Neural cell (in vitro differentiated cells): ENCODE data around the gene PKP3. TPM values are rescaled to one million over a fixed set of nuclear protein-coding genes. Genes with fewer than 3 reads are reported as not detected.

Experiments
- H2AFZ ChIP-seq: fragments of 200-600, 300-800 bp; sonication (generic), shearing (Covaris generic); 2 replicates; pipeline ENCODE4 v1.6.0; 2014; ENCODE audit warnings: low read depth, mild to moderate bottlenecking, antibody characterized with exemption, low read length, moderate library complexity
- H3F3A ChIP-seq: fragments of 200-600 bp; shearing (Covaris generic); 2 replicates; pipeline ENCODE4 v1.6.1; 2016; ENCODE audit warnings: mild to moderate bottlenecking, moderate library complexity, mixed read lengths, antibody characterized with exemption, low read length; ENCODE audit not compliant: insufficient read depth, poor library complexity, severe bottlenecking
- H3K27ac ChIP-seq: fragments of 200-600, 300-800 bp; sonication (generic), shearing (Covaris generic); 2 replicates; pipeline ENCODE4 v1.5.1; 2014; ENCODE audit warnings: mild to moderate bottlenecking, low read length, moderate library complexity
- H3K27me3 ChIP-seq: fragments of 300-800, 200-600 bp; sonication (generic), shearing (Covaris generic); 2 replicates; pipeline ENCODE4 v1.6.0; 2014; ENCODE audit warnings: mild to moderate bottlenecking, low read depth, low read length, moderate library complexity; ENCODE audit not compliant: insufficient read depth
- H3K36me3 ChIP-seq: fragments of 300-800, 200-600 bp; sonication (generic), shearing (Covaris generic); 2 replicates; pipeline ENCODE4 v1.5.1; 2014; ENCODE audit warnings: mild to moderate bottlenecking, antibody characterized with exemption, low read length, moderate library complexity; ENCODE audit not compliant: insufficient read depth
- H3K4me2 ChIP-seq: fragments of 300-800, 200-600 bp; sonication (generic), shearing (Covaris generic); 2 replicates; pipeline ENCODE4 v1.6.0; 2014; ENCODE audit warnings: mild to moderate bottlenecking, low read length
- H3K4me3 ChIP-seq: fragments of 300-800, 200-600 bp; sonication (generic), shearing (Covaris generic); 2 replicates; pipeline ENCODE4 v1.5.1; 2014; ENCODE audit warnings: mild to moderate bottlenecking, low read length, moderate library complexity
- H3K79me2 ChIP-seq: fragments of 200-600 bp; shearing (Covaris generic); replicated peaks from 2 replicates; pipeline ENCODE4 v1.6.0; 2014; ENCODE audit warnings: mild to moderate bottlenecking, low read length, moderate library complexity; ENCODE audit not compliant: insufficient read depth
- H3K9ac ChIP-seq: fragments of 300-800, 200-600 bp; sonication (generic), shearing (Covaris generic); 2 replicates; pipeline ENCODE4 v1.6.1; 2016; ENCODE audit warnings: mild to moderate bottlenecking, low read length, mixed read lengths
- H3K9me2 ChIP-seq: fragments of 200-600 bp; shearing (Covaris generic); 2 replicates; pipeline ENCODE4 v1.6.1; 2016; ENCODE audit warnings: mild to moderate bottlenecking, low read length, mixed read lengths; ENCODE audit not compliant: insufficient read depth
- H3K9me3 ChIP-seq: fragments of 200-600, 300-800 bp; sonication (generic), shearing (Covaris generic); 2 replicates; pipeline ENCODE4 v1.6.1; 2016; ENCODE audit warnings: mild to moderate bottlenecking, mixed run types, low read length, moderate library complexity, mixed read lengths
- H4K20me1 ChIP-seq: fragments of 200-600 bp; shearing (Covaris generic); 2 replicates; pipeline ENCODE4 v1.6.1; 2016; ENCODE audit warnings: mild to moderate bottlenecking, mixed run types; ENCODE audit not compliant: insufficient read depth
- EP300 ChIP-seq: fragments of 450-650 bp; conservative IDR thresholded peaks from 2 replicates; pipeline ENCODE4 v1.6.1; 2014; ENCODE audit warnings: antibody characterized with exemption, mild to moderate bottlenecking, moderate library complexity; ENCODE audit not compliant: poor library complexity, severe bottlenecking
- EZH2 ChIP-seq: fragments of 200-600, 300-800 bp; shearing (Covaris generic), sonication (generic); IDR thresholded peaks from 2 replicates; pipeline ENCODE4 v1.6.1; 2014; ENCODE audit warnings: antibody characterized with exemption, low read length, borderline replicate concordance, mild to moderate bottlenecking; ENCODE audit not compliant: insufficient read depth, poor library complexity, severe bottlenecking
- MXI1 ChIP-seq: fragments of 450-650 bp; conservative IDR thresholded peaks from 2 replicates; pipeline ENCODE4 v1.6.1; 2014; ENCODE audit warnings: antibody characterized with exemption, mild to moderate bottlenecking; ENCODE audit not compliant: poor library complexity, severe bottlenecking
- POLR2AphosphoS5 ChIP-seq: IDR thresholded peaks from 2 replicates; pipeline ENCODE4 v1.6.1; 2012
- RAD21 ChIP-seq: fragments of 450-650 bp; conservative IDR thresholded peaks from 2 replicates; pipeline ENCODE4 v1.6.1; 2014; ENCODE audit warnings: antibody characterized with exemption, mild to moderate bottlenecking, moderate library complexity
- SMC3 ChIP-seq: fragments of 450-650 bp; conservative IDR thresholded peaks from 2 replicates; pipeline ENCODE4 v1.6.1; 2014; ENCODE audit warnings: antibody characterized with exemption, mild to moderate bottlenecking, moderate library complexity; ENCODE audit not compliant: poor library complexity
- TAF1 ChIP-seq: IDR thresholded peaks from 2 replicates; pipeline ENCODE4 v1.6.1; 2012; ENCODE audit warnings: low read depth
- polyA plus RNA-seq: library from polyadenylated mRNA; depleted of rRNA; stranded (reverse); fragments of >200 nt; gene quantifications from 2 replicates; pipeline ENCODE4 v1.2.3, GENCODE V29; 2014
- TF ChIP-seq, protein P1 (sequence below): fragments of 450-650 bp; IDR thresholded peaks from 2 replicates; pipeline ENCODE4 v1.5.1; 2014; ENCODE audit warnings: antibody characterized with exemption, mild to moderate bottlenecking, moderate library complexity; ENCODE audit not compliant: poor library complexity, severe bottlenecking
- TF ChIP-seq, protein P2 (sequence below): IDR thresholded peaks from 2 replicates; pipeline ENCODE4 v1.6.1; 2012; ENCODE audit warnings: borderline replicate concordance

PKP3 gene
- polyA plus RNA-seq, 1 donor from 2014 or later: not detected

DNA sequence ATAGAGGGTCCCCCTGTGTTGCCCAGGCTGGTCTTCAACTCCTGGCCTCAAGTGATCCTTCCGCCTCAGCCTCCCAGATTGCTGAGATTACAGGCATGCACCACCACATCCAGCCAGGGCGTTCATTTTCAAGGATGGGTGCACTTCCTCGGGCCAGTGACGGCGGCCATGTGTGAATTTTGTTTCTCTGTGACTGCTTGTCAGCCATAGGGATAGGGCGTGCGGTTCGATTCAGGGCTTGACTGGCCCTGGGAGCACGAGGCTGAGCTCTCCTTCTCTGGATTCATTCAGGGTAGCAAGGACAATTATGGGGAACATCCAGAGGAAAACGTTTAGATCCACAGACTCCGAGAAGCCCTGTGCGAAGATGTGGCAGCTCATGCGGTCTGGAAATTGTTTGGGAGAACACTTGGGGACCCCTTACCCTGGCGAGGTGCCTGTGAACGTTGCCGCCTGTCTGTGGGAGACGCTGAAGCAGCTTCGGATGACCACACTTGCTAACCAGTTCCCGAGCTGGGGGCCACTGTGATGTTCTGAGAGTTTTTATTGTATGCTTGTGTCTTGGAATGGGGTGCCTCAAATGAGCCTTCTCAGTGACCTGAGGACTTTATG is 59.0 kb downstream of the PKP3 start:
- TF ChIP-seq MXI1: no peak
- no peak for TF ChIP-seq EP300
- TF ChIP-seq RAD21: no peak
- TF ChIP-seq, protein P1, sequence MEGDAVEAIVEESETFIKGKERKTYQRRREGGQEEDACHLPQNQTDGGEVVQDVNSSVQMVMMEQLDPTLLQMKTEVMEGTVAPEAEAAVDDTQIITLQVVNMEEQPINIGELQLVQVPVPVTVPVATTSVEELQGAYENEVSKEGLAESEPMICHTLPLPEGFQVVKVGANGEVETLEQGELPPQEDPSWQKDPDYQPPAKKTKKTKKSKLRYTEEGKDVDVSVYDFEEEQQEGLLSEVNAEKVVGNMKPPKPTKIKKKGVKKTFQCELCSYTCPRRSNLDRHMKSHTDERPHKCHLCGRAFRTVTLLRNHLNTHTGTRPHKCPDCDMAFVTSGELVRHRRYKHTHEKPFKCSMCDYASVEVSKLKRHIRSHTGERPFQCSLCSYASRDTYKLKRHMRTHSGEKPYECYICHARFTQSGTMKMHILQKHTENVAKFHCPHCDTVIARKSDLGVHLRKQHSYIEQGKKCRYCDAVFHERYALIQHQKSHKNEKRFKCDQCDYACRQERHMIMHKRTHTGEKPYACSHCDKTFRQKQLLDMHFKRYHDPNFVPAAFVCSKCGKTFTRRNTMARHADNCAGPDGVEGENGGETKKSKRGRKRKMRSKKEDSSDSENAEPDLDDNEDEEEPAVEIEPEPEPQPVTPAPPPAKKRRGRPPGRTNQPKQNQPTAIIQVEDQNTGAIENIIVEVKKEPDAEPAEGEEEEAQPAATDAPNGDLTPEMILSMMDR: no peak
- TF ChIP-seq, protein P2, sequence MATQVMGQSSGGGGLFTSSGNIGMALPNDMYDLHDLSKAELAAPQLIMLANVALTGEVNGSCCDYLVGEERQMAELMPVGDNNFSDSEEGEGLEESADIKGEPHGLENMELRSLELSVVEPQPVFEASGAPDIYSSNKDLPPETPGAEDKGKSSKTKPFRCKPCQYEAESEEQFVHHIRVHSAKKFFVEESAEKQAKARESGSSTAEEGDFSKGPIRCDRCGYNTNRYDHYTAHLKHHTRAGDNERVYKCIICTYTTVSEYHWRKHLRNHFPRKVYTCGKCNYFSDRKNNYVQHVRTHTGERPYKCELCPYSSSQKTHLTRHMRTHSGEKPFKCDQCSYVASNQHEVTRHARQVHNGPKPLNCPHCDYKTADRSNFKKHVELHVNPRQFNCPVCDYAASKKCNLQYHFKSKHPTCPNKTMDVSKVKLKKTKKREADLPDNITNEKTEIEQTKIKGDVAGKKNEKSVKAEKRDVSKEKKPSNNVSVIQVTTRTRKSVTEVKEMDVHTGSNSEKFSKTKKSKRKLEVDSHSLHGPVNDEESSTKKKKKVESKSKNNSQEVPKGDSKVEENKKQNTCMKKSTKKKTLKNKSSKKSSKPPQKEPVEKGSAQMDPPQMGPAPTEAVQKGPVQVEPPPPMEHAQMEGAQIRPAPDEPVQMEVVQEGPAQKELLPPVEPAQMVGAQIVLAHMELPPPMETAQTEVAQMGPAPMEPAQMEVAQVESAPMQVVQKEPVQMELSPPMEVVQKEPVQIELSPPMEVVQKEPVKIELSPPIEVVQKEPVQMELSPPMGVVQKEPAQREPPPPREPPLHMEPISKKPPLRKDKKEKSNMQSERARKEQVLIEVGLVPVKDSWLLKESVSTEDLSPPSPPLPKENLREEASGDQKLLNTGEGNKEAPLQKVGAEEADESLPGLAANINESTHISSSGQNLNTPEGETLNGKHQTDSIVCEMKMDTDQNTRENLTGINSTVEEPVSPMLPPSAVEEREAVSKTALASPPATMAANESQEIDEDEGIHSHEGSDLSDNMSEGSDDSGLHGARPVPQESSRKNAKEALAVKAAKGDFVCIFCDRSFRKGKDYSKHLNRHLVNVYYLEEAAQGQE: no peak
- no peak for TF ChIP-seq POLR2AphosphoS5
- no peak for TF ChIP-seq SMC3
- no peak for TF ChIP-seq EZH2
- no peak for TF ChIP-seq TAF1
- no peaks in the 10 kb centered on the region for H3F3A ChIP-seq
- peaks cover 7% of the 10 kb centered on the region for H3K79me2 ChIP-seq
- no peaks in the 10 kb centered on the region for H3K9me2 ChIP-seq
- H3K36me3 ChIP-seq: no peaks in the 10 kb centered on the region
- H3K9ac ChIP-seq: no peak overlapping the region
- no peaks in the 10 kb centered on the region for H3K27me3 ChIP-seq
- H3K4me3 ChIP-seq: no peak overlapping the region
- no peak overlapping the region for H3K4me2 ChIP-seq
- H3K27ac ChIP-seq: no peak overlapping the region
- no peak overlapping the region for H2AFZ ChIP-seq
- peaks cover 2% of the 10 kb centered on the region for H4K20me1 ChIP-seq
- no peaks in the 10 kb centered on the region for H3K9me3 ChIP-seq

DNA sequence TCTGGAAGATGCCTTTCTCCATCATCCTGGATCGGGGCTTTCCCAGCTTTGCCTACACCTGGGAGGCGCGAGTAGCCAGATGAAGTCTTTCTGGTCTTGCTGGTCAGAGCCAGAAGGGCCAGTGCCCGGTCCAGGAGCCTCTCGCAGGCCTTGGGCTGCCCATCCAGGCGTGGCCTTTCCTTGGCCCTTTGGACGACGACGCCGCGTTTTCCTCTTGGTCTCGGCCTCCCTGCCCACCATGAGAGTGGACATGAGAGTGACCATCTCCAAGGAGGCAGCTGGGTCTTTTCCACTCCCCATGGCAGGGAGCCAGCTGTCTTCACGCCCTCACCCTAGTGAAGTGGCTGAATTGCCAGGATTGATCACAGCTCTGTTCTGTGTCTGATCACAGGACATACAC is 59.6 kb downstream of the PKP3 start:
- Histone ChIP-seq H3K27me3 (no peaks in the 10 kb centered on the region), H3K9ac (no peak overlapping the region), H3K9me3 (no peaks in the 10 kb centered on the region), H3K4me3 (no peak overlapping the region), H3K36me3 (no peaks in the 10 kb centered on the region), H2AFZ (no peak overlapping the region), H3F3A (no peaks in the 10 kb centered on the region), H3K27ac (no peak overlapping the region), H3K9me2 (no peaks in the 10 kb centered on the region), H3K79me2 (peaks cover 7% of the 10 kb centered on the region), H3K4me2 (no peak overlapping the region), H4K20me1 (peaks cover 2% of the 10 kb centered on the region)
- no peak for TF ChIP-seq TAF1
- TF ChIP-seq MXI1: no peak
- TF ChIP-seq EZH2: no peak
- TF ChIP-seq, protein P1: no peak
- TF ChIP-seq EP300: no peak
- TF ChIP-seq RAD21: no peak
- TF ChIP-seq, protein P2: no peak
- TF ChIP-seq SMC3: no peak
- no peak for TF ChIP-seq POLR2AphosphoS5
